Frontal cortex (tissue), 4 donors: ENCODE measurements around the gene STAT6. TPM values are rescaled to one million over a fixed set of nuclear protein-coding genes. Genes with fewer than 3 reads are reported as not detected.

Experiments
- DNase-seq, 2 donors: peaks; one replicate each; pipeline ENCODE4 v3.0.0; 2012; ENCODE audit warnings: low spot score in 2 of 2
- FAIRE-seq: peaks from 2 replicates; lab custom pipeline; 2012; peaks lifted over from hg19 to GRCh38; lab: Jason Lieb, UNC
- total RNA-seq: library from RNA; depleted of rRNA; stranded (reverse); fragments of >200 nt; gene quantifications from one replicate; pipeline ENCODE4 v1.2.3, GENCODE V29; 2014
- donor health status: control.
- donor health status: control.
- donor health status: control.

The STAT6 gene
- total RNA-seq, result 2.4 TPM

GRCh38 chr12:57111031-57111734 is at the start of gene STAT6:
STAT6 (minus strand) TSS chr12:57111362; CDS start chr12:57108278, 3,084 bp downstream.
- DNase-seq (peak in 1 of 2 donors; percentile 54), FAIRE-seq (no peak)

GRCh38 chr12:57160741-57161140 is 49.6 kb upstream of the STAT6 start:
- FAIRE-seq, result no peak
- no peak for DNase-seq

- FAIRE-seq (no peak), DNase-seq (no peak)
Measured at GRCh38 chr12:57160040-57160439, 48.9 kb upstream of the STAT6 start.

- FAIRE-seq (no peak), DNase-seq (no peak)
Measured at GRCh38 chr12:57159311-57159710, 48.1 kb upstream of the STAT6 start.

- DNase-seq (no peak), FAIRE-seq (no peak)
Measured at GRCh38 chr12:57158665-57159064, 47.5 kb upstream of the STAT6 start.

GRCh38 chr12:57158186-57158585 is 47.0 kb upstream of the STAT6 start:
- no peak for FAIRE-seq

GRCh38 chr12:57157588-57158173 is 46.5 kb upstream of the STAT6 start:
- FAIRE-seq, result no peak
- DNase-seq, result no peak

More at GRCh38 chr12:57158186-57158585, 47.0 kb upstream of the STAT6 start:
- DNase-seq, result no peak

- DNase-seq, result no peak
- no peak for FAIRE-seq
Measured at GRCh38 chr12:57156701-57157403, 45.7 kb upstream of the STAT6 start.

- no peak for DNase-seq
- FAIRE-seq, result no peak
Measured at GRCh38 chr12:57154804-57155434, 43.8 kb upstream of the STAT6 start.

GRCh38 chr12:57154076-57154475 is 42.9 kb upstream of the STAT6 start:
- FAIRE-seq, result no peak
- no peak for DNase-seq

GRCh38 chr12:57153415-57153997 is 42.3 kb upstream of the STAT6 start:
- no peak for DNase-seq
- FAIRE-seq, result no peak

- no peak for DNase-seq
- no peak for FAIRE-seq
Measured at GRCh38 chr12:57152639-57153038, 41.5 kb upstream of the STAT6 start.

- FAIRE-seq, result no peak
- DNase-seq, result no peak
Measured at GRCh38 chr12:57151741-57152630, 40.8 kb upstream of the STAT6 start.

GRCh38 chr12:57150400-57151000 is 39.3 kb upstream of the STAT6 start:
- DNase-seq (no peak), FAIRE-seq (no peak)

GRCh38 chr12:57149245-57149900 is 38.2 kb upstream of the STAT6 start:
- no peak for FAIRE-seq

GRCh38 chr12:57148469-57149244 is 37.5 kb upstream of the STAT6 start:
- no peak for FAIRE-seq

More at GRCh38 chr12:57149245-57149900, 38.2 kb upstream of the STAT6 start:
- no peak for DNase-seq

More at GRCh38 chr12:57148469-57149244, 37.5 kb upstream of the STAT6 start:
- no peak for DNase-seq
